IMR-90 (cell line): ENCODE data around the gene ANKFY1. TPM values are rescaled to one million over a fixed set of nuclear protein-coding genes. Genes with fewer than 3 reads are reported as not detected.

Source experiments
- ATAC-seq: fragments of 200-7000 bp; cut with Tn5 transposase; 2 replicates; pipeline ENCODE4 v1.9.1; 2020; ENCODE audit warnings: low read depth, mild to moderate bottlenecking, moderate library complexity
- BruUV-seq: library from RNA; stranded (reverse); fragments of 400-500 nt; replicated peaks from 2 replicates; lab custom pipeline; 2021; lab: Mats Ljungman, UMichigan
- CTCF ChIA-PET: fragments of 300-600 bp; formaldehyde crosslinking; extraction: SDS; loops from one replicate; lab custom pipeline; 2021; ENCODE audit warnings: antibody characterized with exemption; lab: Yijun Ruan, JAX
- POLR2A ChIA-PET: fragments of 300-600 bp; sonication (Branson Sonifier 250); formaldehyde crosslinking; loops from one replicate; lab custom pipeline; 2022; ENCODE audit warnings: antibody characterized with exemption; ENCODE audit not compliant: unreplicated experiment; lab: Charles Lee
- DNase-seq: peaks from one replicate; pipeline ENCODE4 v3.0.0; 2013
- H2AFZ ChIP-seq: replicated peaks from 2 replicates; pipeline ENCODE3; 2013; ENCODE audit warnings: low read length, mild to moderate bottlenecking; ENCODE audit not compliant: poor library complexity
- H2AK5ac ChIP-seq: 2 replicates; pipeline ENCODE4 v1.6.1; 2013; ENCODE audit warnings: low read depth, low read length, inconsistent platforms
- H2AK9ac ChIP-seq: replicated peaks from 2 replicates; pipeline ENCODE3; 2013; ENCODE audit warnings: mild to moderate bottlenecking, low read depth, low read length, moderate library complexity; ENCODE audit not compliant: poor library complexity
- H2BK120ac ChIP-seq: 2 replicates; pipeline ENCODE4 v1.6.1; 2013; ENCODE audit warnings: low read depth, low read length, inconsistent platforms
- H2BK15ac ChIP-seq: 3 replicates; pipeline ENCODE4 v1.6.1; 2013; ENCODE audit warnings: low read depth, low read length, inconsistent platforms
- H2BK20ac ChIP-seq: 2 replicates; pipeline ENCODE4 v1.6.1; 2013; ENCODE audit warnings: low read depth, mild to moderate bottlenecking, inconsistent platforms, low read length, moderate library complexity
- H2BK5ac ChIP-seq: 2 replicates; pipeline ENCODE4 v1.6.1; 2013; ENCODE audit warnings: mild to moderate bottlenecking, low read depth, low read length, inconsistent platforms; ENCODE audit not compliant: poor library complexity, severe bottlenecking
- H3K14ac ChIP-seq: replicated peaks from 2 replicates; pipeline ENCODE4 v1.6.1; 2013; ENCODE audit warnings: low read depth, low read length, inconsistent platforms
- H3K18ac ChIP-seq: 2 replicates; pipeline ENCODE4 v1.6.1; 2013; ENCODE audit warnings: low read depth, low read length, control low read depth
- H3K23ac ChIP-seq: 2 replicates; pipeline ENCODE4 v1.6.1; 2013; ENCODE audit warnings: low read depth, low read length, inconsistent platforms
- H3K27ac ChIP-seq: 2 replicates; pipeline ENCODE4 v1.5.1; 2013; ENCODE audit warnings: mild to moderate bottlenecking, control low read depth, low read length; ENCODE audit not compliant: insufficient read depth
- H3K27me3 ChIP-seq: 2 replicates; pipeline ENCODE4 v1.6.1; 2013; ENCODE audit warnings: low read length; ENCODE audit not compliant: control insufficient read depth, insufficient read depth
- H3K36me3 ChIP-seq: 2 replicates; pipeline ENCODE4 v1.6.1; 2013; ENCODE audit warnings: low read length, mixed read lengths; ENCODE audit not compliant: control insufficient read depth, insufficient read depth
- H3K4ac ChIP-seq: 2 replicates; pipeline ENCODE4 v1.6.1; 2013; ENCODE audit warnings: low read depth, low read length, inconsistent platforms
- H3K4me1 ChIP-seq: 2 replicates; pipeline ENCODE4 v1.6.1; 2013; ENCODE audit warnings: low read length, mixed read lengths; ENCODE audit not compliant: control insufficient read depth, insufficient read depth
- H3K4me2 ChIP-seq: 2 replicates; pipeline ENCODE4 v1.6.1; 2013; ENCODE audit warnings: low read depth, mild to moderate bottlenecking, control low read depth, low read length, moderate library complexity
- H3K4me3 ChIP-seq: 2 replicates; pipeline ENCODE4 v1.5.1; 2013; ENCODE audit warnings: low read depth, mild to moderate bottlenecking, control low read depth, low read length, moderate library complexity; ENCODE audit not compliant: insufficient read depth
- H3K56ac ChIP-seq: 2 replicates; pipeline ENCODE4 v1.6.1; 2013; ENCODE audit warnings: low read length, inconsistent platforms; ENCODE audit not compliant: insufficient read depth; ENCODE audit errors: extremely low read depth
- H3K79me1 ChIP-seq, 2 experiments: 2 replicates each; pipeline ENCODE4 v1.6.1; 2013; ENCODE audit warnings: low read length in 2 of 2, inconsistent platforms in 1 of 2, low read depth in 1 of 2
- H3K9ac ChIP-seq: 2 replicates; pipeline ENCODE4 v1.6.1; 2013; ENCODE audit warnings: low read depth, low read length, control low read depth
- H3K9me1 ChIP-seq: 2 replicates; pipeline ENCODE4 v1.6.1; 2013; ENCODE audit warnings: low read length, inconsistent platforms; ENCODE audit not compliant: insufficient read depth
- H3K9me3 ChIP-seq: 2 replicates; pipeline ENCODE4 v1.6.1; 2013; ENCODE audit warnings: low read length; ENCODE audit not compliant: control insufficient read depth, insufficient read depth
- H4K20me1 ChIP-seq: 2 replicates; pipeline ENCODE4 v1.6.1; 2013; ENCODE audit warnings: low read length, inconsistent platforms; ENCODE audit not compliant: insufficient read depth
- H4K5ac ChIP-seq: 2 replicates; pipeline ENCODE4 v1.6.1; 2013; ENCODE audit warnings: mild to moderate bottlenecking, low read depth, low read length, control low read depth
- H4K8ac ChIP-seq, 2 experiments: 2 replicates each; pipeline ENCODE4 v1.6.1; 2013; ENCODE audit warnings: low read depth in 2 of 2, low read length in 2 of 2, control low read depth in 1 of 2, inconsistent platforms in 1 of 2
- H4K91ac ChIP-seq: 2 replicates; pipeline ENCODE4 v1.6.1; 2013; ENCODE audit warnings: low read depth, low read length, inconsistent platforms; ENCODE audit not compliant: insufficient read depth
- BHLHE40 ChIP-seq: fragments of 150-350 bp; IDR thresholded peaks from 2 replicates; pipeline ENCODE4 v1.6.1; 2016; ENCODE audit warnings: mild to moderate bottlenecking, low read depth, low read length
- CEBPB ChIP-seq: IDR thresholded peaks from 2 replicates; pipeline ENCODE4 v1.6.1; 2012; ENCODE audit warnings: low read depth, low read length, improper control_type of control experiment
- CHD1 ChIP-seq: IDR thresholded peaks from 2 replicates; pipeline ENCODE4 v1.6.1; 2012; ENCODE audit warnings: low read depth, low read length, improper control_type of control experiment
- CTCF ChIP-seq: conservative IDR thresholded peaks from 2 replicates; pipeline ENCODE4 v1.5.1; 2012; ENCODE audit warnings: mild to moderate bottlenecking, low read depth, low read length, improper control_type of control experiment
- FOS ChIP-seq: fragments of 150-350 bp; IDR thresholded peaks from 2 replicates; pipeline ENCODE4 v1.6.1; 2016; ENCODE audit warnings: low read depth, low read length
- MAFK ChIP-seq: IDR thresholded peaks from 2 replicates; pipeline ENCODE4 v1.6.1; 2012; ENCODE audit warnings: low read depth, low read length, improper control_type of control experiment
- MAZ ChIP-seq: IDR thresholded peaks from 2 replicates; pipeline ENCODE4 v1.6.1; 2012; ENCODE audit warnings: low read depth, mild to moderate bottlenecking, low read length, improper control_type of control experiment, moderate library complexity, borderline replicate concordance
- MXI1 ChIP-seq: IDR thresholded peaks from 2 replicates; pipeline ENCODE4 v1.6.1; 2012; ENCODE audit warnings: low read depth, mild to moderate bottlenecking, low read length, moderate library complexity, borderline replicate concordance
- NFE2L2 ChIP-seq: fragments of 150-350 bp; IDR thresholded peaks from 2 replicates; pipeline ENCODE4 v1.6.1; 2016; ENCODE audit warnings: low read depth, mild to moderate bottlenecking, low read length
- POLR2A ChIP-seq: IDR thresholded peaks from 2 replicates; pipeline ENCODE4 v1.6.1; 2012; ENCODE audit warnings: mild to moderate bottlenecking, low read depth, low read length
- RAD21 ChIP-seq: IDR thresholded peaks from 2 replicates; pipeline ENCODE4 v1.6.1; 2012; ENCODE audit warnings: low read length, improper control_type of control experiment
- RCOR1 ChIP-seq: IDR thresholded peaks from 2 replicates; pipeline ENCODE4 v1.6.1; 2012; ENCODE audit warnings: mild to moderate bottlenecking, low read length, improper control_type of control experiment; ENCODE audit not compliant: insufficient replicate concordance
- RFX5 ChIP-seq: IDR thresholded peaks from 2 replicates; pipeline ENCODE4 v1.8.0; 2012; ENCODE audit warnings: low read depth, mild to moderate bottlenecking, low read length, moderate library complexity
- SMC3 ChIP-seq: fragments of 150-350 bp; IDR thresholded peaks from 2 replicates; pipeline ENCODE4 v1.6.1; 2016; ENCODE audit warnings: low read depth, mild to moderate bottlenecking, antibody characterized with exemption, low read length, moderate library complexity
- WGBS, 2 experiments: methylation state at CpG; one replicate each; pipeline versions ENCODE4 v1.1.5 to v1.1.7; 2013; ENCODE audit warnings: missing lambda C conversion rate in 2 of 2; ENCODE audit not compliant: insufficient read length in 1 of 2; ENCODE audit errors: extremely low coverage in 2 of 2; 5-methylcytosine and 5-hydroxymethylcytosine counted together
- dilution Hi-C: fragments of 300-500 bp; cut with HindIII; formaldehyde crosslinking; loops from one replicate; pipeline ENCODE4 v1.14.3; 2018; ENCODE audit warnings: low sequenced_read_pairs; ENCODE audit not compliant: unreplicated experiment
- in situ Hi-C: fragments of 300-500 bp; cut with MboI; formaldehyde crosslinking; loops from 3 replicates; pipeline ENCODE4 v1.14.3; 2019; ENCODE audit warnings: low sequenced_read_pairs, inconsistent platforms, mixed read lengths
- intact Hi-C: fragments of 100-400 bp; cut with micrococcal nuclease; formaldehyde crosslinking; loops from 2 replicates; pipeline ENCODE4 v1.10.0; 2022
- polyA plus RNA-seq, 3 experiments: library from polyadenylated mRNA; depleted of rRNA; stranded (reverse); fragments of >200 nt; gene quantifications; 2 replicates each; pipeline ENCODE4 v1.2.3, GENCODE V29; 2012; ENCODE audit warnings: low replicate concordance in 1 of 3
- total RNA-seq: library from RNA; depleted of rRNA; stranded (reverse); fragments of >200 nt; gene quantifications from 2 replicates; pipeline ENCODE4 v1.2.3, GENCODE V29; 2012
- TF ChIP-seq, protein P1 (sequence below): fragments of 150-350 bp; IDR thresholded peaks from 2 replicates; pipeline ENCODE4 v1.6.1; 2017; ENCODE audit warnings: mild to moderate bottlenecking, antibody characterized with exemption, low read length, low read depth
- TF ChIP-seq, protein P2 (sequence below): fragments of 150-350 bp; IDR thresholded peaks from 2 replicates; pipeline ENCODE4 v1.6.1; 2016; ENCODE audit warnings: low read depth, mild to moderate bottlenecking, low read length, moderate library complexity, borderline replicate concordance

ANKFY1 gene
- total and polyA plus RNA-seq, 2 of the 4 experiments (the other 2 are of a cell fraction) = 32.3 to 48.9 TPM

- Histone ChIP-seq H3K4ac (no peak overlapping the region), H3K18ac (no peak overlapping the region), H4K8ac (no peak overlapping the region), H3K56ac (no peak overlapping the region), H4K91ac (no peak overlapping the region), H2BK120ac (no peak overlapping the region), H3K23ac (no peak overlapping the region), H3K36me3 (peaks cover 72% of the 10 kb centered on the region), H4K20me1 (no peaks in the 10 kb centered on the region), H3K9ac (no peak overlapping the region), H3K9me1 (peaks cover 3% of the 10 kb centered on the region; the same call in 1 of the 2 replicates), H3K4me1 (no peaks in the 10 kb centered on the region), H3K79me1 (peaks cover under 1 to 4% of the 10 kb centered on the region in 2 experiments; a peak in 1 of 4 replicates), H3K27me3 (no peaks in the 10 kb centered on the region), H3K14ac (no peak overlapping the region), H2BK20ac (no peak overlapping the region), H2AFZ (no peak overlapping the region), H3K9me3 (no peaks in the 10 kb centered on the region), H3K27ac (no peak overlapping the region), H2AK5ac (no peak overlapping the region), H3K4me2 (no peak overlapping the region), H2BK5ac (no peak overlapping the region), H2AK9ac (no peak overlapping the region), H4K5ac (no peak overlapping the region), H2BK15ac (no peak overlapping the region), H3K4me3 (no peak overlapping the region)
- TF ChIP-seq RFX5 = no peak
- TF ChIP-seq RAD21 = no peak
- TF ChIP-seq, protein P1, sequence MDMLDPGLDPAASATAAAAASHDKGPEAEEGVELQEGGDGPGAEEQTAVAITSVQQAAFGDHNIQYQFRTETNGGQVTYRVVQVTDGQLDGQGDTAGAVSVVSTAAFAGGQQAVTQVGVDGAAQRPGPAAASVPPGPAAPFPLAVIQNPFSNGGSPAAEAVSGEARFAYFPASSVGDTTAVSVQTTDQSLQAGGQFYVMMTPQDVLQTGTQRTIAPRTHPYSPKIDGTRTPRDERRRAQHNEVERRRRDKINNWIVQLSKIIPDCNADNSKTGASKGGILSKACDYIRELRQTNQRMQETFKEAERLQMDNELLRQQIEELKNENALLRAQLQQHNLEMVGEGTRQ = no peak
- TF ChIP-seq BHLHE40 = no peak
- no peak for TF ChIP-seq CEBPB
- no peak for TF ChIP-seq CHD1
- TF ChIP-seq MAZ = no peak
- TF ChIP-seq, protein P2, sequence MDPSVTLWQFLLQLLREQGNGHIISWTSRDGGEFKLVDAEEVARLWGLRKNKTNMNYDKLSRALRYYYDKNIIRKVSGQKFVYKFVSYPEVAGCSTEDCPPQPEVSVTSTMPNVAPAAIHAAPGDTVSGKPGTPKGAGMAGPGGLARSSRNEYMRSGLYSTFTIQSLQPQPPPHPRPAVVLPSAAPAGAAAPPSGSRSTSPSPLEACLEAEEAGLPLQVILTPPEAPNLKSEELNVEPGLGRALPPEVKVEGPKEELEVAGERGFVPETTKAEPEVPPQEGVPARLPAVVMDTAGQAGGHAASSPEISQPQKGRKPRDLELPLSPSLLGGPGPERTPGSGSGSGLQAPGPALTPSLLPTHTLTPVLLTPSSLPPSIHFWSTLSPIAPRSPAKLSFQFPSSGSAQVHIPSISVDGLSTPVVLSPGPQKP = no peak
- TF ChIP-seq SMC3 = no peak
- TF ChIP-seq NFE2L2 = no peak
- no peak for TF ChIP-seq MAFK
- TF ChIP-seq CTCF = no peak
- no peak for TF ChIP-seq FOS
- TF ChIP-seq MXI1 = no peak
- TF ChIP-seq POLR2A = no peak
- no peak for TF ChIP-seq RCOR1
- in situ Hi-C loops = no loop called here
- no TSS peak for BruUV-seq
- CTCF ChIA-PET = no interaction called here
- POLR2A ChIA-PET = no interaction called here
- intact Hi-C loops = no loop called here
- ATAC-seq (no peak), DNase-seq (no peak)
- dilution Hi-C loops = no loop called here
- WGBS, 2 experiments = 97% methylated on average over 14 of the region's 27 CpGs; no CpG with 5 or more reads in 1 of the 2 experiments
These were observed 93.0 kb downstream of the ANKFY1 start for GRCh38 chr17:4170639-4171280.
